Astrocyte (in vitro differentiated cells and primary cell): ENCODE measurements around the gene GPLD1.

Experiments
- CTCF ChIP-seq: IDR thresholded peaks from 2 replicates; pipeline ENCODE4 v1.5.1; 2011; ENCODE audit warnings: low read depth, mild to moderate bottlenecking, inconsistent platforms, low read length, moderate library complexity; ENCODE audit not compliant: insufficient read depth
- EZH2 ChIP-seq: IDR thresholded peaks from 2 replicates; pipeline ENCODE4 v1.6.1; 2012; ENCODE audit warnings: mild to moderate bottlenecking, low read length, inconsistent platforms; ENCODE audit not compliant: insufficient read depth

- TF ChIP-seq CTCF (no peak), EZH2 (no peak)
These were observed 60.8 kb downstream of the GPLD1 start for GRCh38 chr6:24428615-24429014.
